Thyroid gland (tissue), 4 donors: ENCODE data around the gene TGM1.
"Not testable (repeated sequence)": the region's sequence is repeated elsewhere in the genome, so short reads cannot be mapped to it uniquely, and the experiment has no call there.

Source experiments
- POLR2A ChIP-seq, 2 donors: fragments of 450-650 bp; IDR thresholded peaks; one replicate each; pipeline ENCODE4 v1.6.1; 2017; ENCODE audit warnings: antibody characterized with exemption in 2 of 2, mild to moderate bottlenecking in 2 of 2, moderate library complexity in 1 of 2
- TF ChIP-seq, protein P1 (sequence below), 6 experiments: fragments of 200-600 bp in 3 of 6; fragments of 450-650 bp in 3 of 6; sonication (generic) in 3 of 6; IDR thresholded peaks; one replicate each; pipeline ENCODE4 v1.5.1; 2016 to 2019; ENCODE audit warnings: antibody characterized with exemption in 6 of 6, mild to moderate bottlenecking in 2 of 6, inconsistent platforms in 1 of 6, moderate library complexity in 1 of 6

DNA sequence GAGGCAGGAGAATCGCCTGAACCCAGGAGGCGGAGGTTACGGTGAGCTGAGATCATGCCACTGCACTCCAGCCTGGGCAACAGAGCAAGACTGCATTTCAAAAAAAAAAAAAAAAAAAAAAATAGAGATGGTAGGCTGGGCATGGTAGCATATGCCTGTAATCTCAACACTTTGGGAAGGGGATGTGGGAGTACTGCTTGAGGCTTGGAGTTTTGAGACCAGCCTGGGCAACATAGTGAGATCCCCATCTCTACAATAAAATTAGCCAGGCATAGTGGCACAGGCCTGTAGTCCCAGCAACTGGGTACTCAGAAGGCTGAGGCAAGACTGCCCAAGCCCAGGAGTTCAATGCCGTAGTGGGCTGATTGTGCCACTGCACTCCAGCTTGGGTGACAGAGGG is 40.0 kb downstream of the TGM1 start:
- TF ChIP-seq, protein P1, sequence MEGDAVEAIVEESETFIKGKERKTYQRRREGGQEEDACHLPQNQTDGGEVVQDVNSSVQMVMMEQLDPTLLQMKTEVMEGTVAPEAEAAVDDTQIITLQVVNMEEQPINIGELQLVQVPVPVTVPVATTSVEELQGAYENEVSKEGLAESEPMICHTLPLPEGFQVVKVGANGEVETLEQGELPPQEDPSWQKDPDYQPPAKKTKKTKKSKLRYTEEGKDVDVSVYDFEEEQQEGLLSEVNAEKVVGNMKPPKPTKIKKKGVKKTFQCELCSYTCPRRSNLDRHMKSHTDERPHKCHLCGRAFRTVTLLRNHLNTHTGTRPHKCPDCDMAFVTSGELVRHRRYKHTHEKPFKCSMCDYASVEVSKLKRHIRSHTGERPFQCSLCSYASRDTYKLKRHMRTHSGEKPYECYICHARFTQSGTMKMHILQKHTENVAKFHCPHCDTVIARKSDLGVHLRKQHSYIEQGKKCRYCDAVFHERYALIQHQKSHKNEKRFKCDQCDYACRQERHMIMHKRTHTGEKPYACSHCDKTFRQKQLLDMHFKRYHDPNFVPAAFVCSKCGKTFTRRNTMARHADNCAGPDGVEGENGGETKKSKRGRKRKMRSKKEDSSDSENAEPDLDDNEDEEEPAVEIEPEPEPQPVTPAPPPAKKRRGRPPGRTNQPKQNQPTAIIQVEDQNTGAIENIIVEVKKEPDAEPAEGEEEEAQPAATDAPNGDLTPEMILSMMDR (IDR thresholded peaks at IDR 0.05), result not testable (repeated sequence)
- TF ChIP-seq POLR2A (IDR thresholded peaks at IDR 0.05), result not testable (repeated sequence)
